ENCODE results near the gene SOX21. TPM values are rescaled to one million over a fixed set of nuclear protein-coding genes. Genes with fewer than 3 reads are reported as not detected.

Gene SOX21
- total RNA-seq, 4 donors from 2014 or later: not detected

DNA sequence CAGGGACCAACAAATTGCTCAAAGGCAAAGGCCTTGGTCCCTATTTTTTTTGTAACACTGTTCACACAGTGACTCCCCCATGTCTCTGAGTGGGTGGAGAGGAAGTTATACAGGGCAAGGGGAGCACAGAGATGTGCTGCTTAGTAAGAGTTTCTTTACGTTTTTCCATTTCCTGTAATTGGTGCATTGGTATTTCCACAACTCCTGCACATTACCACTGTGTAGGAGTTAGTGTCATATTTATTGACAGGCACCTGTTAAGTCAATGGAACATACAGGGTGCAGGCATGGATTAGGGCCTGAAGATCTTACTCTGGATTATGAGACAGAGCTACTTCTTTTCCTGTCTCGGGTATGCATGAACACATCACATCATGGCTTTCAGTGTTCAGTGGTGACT lies 45.2 kb downstream of the SOX21 start:
- TF ChIP-seq, protein P1, sequence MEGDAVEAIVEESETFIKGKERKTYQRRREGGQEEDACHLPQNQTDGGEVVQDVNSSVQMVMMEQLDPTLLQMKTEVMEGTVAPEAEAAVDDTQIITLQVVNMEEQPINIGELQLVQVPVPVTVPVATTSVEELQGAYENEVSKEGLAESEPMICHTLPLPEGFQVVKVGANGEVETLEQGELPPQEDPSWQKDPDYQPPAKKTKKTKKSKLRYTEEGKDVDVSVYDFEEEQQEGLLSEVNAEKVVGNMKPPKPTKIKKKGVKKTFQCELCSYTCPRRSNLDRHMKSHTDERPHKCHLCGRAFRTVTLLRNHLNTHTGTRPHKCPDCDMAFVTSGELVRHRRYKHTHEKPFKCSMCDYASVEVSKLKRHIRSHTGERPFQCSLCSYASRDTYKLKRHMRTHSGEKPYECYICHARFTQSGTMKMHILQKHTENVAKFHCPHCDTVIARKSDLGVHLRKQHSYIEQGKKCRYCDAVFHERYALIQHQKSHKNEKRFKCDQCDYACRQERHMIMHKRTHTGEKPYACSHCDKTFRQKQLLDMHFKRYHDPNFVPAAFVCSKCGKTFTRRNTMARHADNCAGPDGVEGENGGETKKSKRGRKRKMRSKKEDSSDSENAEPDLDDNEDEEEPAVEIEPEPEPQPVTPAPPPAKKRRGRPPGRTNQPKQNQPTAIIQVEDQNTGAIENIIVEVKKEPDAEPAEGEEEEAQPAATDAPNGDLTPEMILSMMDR (IDR thresholded peaks at IDR 0.05; ENCODE audit: low read depth): no peak

DNA sequence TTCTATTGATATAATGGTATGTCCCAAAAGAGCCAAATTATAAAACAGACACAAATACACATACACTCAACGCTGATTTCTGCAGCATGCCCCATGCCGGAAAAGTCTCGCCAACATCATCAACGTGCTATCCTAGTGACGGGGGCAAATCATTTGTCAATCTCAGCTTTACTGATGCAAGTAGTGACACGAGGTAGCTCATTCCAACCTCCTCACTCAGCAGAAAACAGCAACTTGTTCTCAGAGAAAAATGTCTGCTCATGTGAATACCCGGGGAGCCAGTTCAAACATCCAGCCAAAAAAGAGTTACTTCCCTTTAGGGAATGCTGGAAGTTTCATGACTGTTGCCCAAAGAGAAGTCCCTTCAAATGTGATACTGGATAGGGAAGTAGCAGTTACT lies 46.3 kb downstream of the SOX21 start:
- TF ChIP-seq, protein P1 (IDR thresholded peaks at IDR 0.05; ENCODE audit: low read depth): no peak

DNA sequence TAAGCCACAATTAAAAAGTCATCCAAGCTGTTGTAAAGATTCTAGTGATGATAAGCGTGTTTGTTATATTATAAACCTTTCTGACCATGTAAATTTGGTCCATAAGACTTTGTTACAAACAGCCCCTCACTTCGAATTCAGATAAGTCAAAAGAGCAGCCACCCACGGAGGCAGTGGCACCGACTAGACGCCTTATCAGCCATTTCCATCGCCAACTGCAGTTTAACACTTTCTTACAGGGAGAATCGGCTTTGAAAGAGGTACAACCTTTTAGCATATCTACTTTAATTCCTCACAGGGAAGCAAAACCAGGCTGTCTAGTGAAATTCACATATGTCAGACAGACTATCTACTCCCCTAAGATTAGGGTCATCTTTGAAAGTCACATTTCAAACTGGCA lies 47.5 kb downstream of the SOX21 start:
- TF ChIP-seq, protein P1 (IDR thresholded peaks at IDR 0.05; ENCODE audit: low read depth): no peak

DNA sequence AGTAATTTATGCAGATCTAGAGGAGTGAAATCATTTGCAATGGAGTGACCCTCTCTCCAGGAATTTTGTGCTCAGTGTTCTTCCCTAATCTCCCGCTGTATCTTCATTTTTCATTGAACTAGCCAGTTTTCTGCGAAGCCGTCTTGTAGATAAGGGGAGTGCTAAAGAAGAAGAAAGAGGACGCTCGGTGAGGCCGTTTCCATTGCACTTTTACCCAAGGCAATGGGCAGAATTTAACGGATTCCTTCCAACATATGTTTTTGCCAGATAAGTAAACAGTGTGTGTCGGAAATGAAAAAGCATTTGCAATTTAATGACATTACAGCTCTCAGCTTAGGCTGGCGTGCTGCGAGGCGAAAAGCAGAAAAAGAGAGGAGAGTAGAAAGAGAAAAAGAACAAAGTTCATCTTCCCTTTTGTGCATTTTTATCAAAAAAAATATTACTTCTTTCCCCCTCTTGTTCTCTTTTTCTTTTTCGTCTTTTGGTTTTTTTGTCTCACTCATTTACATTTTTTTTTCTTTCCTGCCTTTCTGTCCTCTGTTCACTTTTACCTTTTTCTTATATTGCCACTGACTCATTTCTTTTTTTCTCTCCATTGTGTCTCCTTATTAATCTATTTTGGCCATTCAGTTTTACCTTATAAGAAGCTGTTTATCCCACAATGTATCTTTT lies 49.9 kb downstream of the SOX21 start:
- TF ChIP-seq, protein P1 (IDR thresholded peaks at IDR 0.05; ENCODE audit: low read depth): no peak

DNA sequence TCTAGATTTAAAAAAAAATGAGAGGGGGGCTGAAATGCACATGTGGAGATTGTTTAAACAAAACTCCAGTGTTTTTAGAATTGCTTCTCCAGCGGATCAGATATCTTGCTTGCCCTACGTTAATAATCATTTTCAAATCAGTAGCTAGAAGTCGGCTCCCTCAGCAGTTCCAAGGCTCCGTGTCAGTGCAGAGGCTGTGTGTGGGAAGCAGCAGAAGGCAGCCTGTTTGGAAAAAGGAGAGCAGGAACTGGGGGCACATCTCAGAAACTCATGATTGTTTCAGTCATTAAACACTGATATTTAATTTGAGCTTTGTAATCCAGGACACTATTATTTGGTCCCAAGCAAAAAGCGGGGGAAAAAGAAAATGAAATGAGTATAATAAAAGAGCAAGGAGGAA lies 50.9 kb downstream of the SOX21 start:
- TF ChIP-seq, protein P1 (IDR thresholded peaks at IDR 0.05; ENCODE audit: low read depth): no peak

DNA sequence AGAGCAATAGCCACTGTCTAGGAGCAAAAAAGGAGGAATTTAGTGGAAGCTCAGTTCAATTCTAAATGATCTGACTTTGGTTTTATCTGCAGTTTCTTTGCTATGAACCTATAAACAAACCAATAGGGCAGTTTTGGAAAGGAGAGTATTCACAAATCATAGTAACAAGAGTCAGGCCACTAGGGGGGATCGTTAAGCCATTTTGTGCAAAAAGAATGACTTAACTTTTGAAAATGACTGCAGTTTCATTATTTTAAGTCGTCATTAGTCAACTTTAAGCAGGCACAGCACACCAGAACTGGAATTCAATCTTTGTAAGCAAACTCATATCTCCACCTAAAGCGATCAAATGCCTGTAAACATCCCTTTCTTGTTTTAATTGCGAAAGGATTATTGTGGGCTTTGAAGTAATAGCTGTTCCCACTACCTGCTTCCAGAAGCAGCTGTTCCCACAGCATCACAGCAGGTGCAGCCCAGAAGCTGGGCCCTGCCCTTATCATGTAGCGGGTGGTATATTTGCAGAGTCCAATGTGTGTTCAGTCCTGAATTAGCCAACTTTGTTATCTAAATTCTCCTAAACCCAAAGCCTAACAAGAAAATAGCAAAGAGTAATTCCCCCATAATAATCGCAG lies 51.5 kb downstream of the SOX21 start:
- TF ChIP-seq, protein P1 (IDR thresholded peaks at IDR 0.05; ENCODE audit: low read depth): no peak

Small RNAs within 50 kb of the gene (small RNA-seq; reads per million reads assigned to genes)
- gene RN7SL585P: not detected

Other genes starting within 250 kb of the SOX21 start
- gene DCT, start 232.9 kb downstream of the SOX21 start, total RNA-seq: 1 to 10 TPM in 2 of 4 donors, under 1 TPM in 2; 0.16 to 3.6 (median 1.0) TPM
- gene TGDS, start 116.4 kb downstream of the SOX21 start, total RNA-seq: 10 to 100 TPM; 16.0 to 31.3 (median 17.3) TPM
- 10 to 100 TPM in 3 of 4 donors, 1 to 10 TPM in 1; 6.2 to 25.8 (median 12.6) TPM for gene GPR180, start 110.7 kb downstream of the SOX21 start, total RNA-seq